GM12865 (cell line): Measurements from ENCODE around the gene ASCL2.

ENCODE experiments used
- DNase-seq: peaks from one replicate; pipeline ENCODE4 v3.0.0; 2010; ENCODE audit warnings: low read depth
- H3K4me3 ChIP-seq: 2 replicates; pipeline ENCODE4 v1.5.1; 2011; ENCODE audit warnings: mild to moderate bottlenecking, low read depth, low read length, control low read depth
- CTCF ChIP-seq: IDR thresholded peaks from 2 replicates; pipeline ENCODE4 v1.5.1; 2011; ENCODE audit warnings: low read length, control low read depth, low read depth, inconsistent platforms; ENCODE audit not compliant: insufficient read depth; ENCODE audit errors: missing control alignments

Gene ASCL2

GRCh38 chr11:2270322-2271076 is at the start of gene ASCL2:
Gene ASCL2, minus strand, starts transcription at chr11:2270588. Its CDS starts 256 bp downstream, at chr11:2270332.
- no peak for TF ChIP-seq CTCF
- no peak within 1 kb of the TSS for H3K4me3 ChIP-seq
- DNase-seq, result no peak

- no peak for TF ChIP-seq CTCF
- no peak overlapping the region for H3K4me3 ChIP-seq
- DNase-seq, result no peak
Measured at GRCh38 chr11:2319791-2320472, 49.5 kb upstream of the ASCL2 start.

DNA sequence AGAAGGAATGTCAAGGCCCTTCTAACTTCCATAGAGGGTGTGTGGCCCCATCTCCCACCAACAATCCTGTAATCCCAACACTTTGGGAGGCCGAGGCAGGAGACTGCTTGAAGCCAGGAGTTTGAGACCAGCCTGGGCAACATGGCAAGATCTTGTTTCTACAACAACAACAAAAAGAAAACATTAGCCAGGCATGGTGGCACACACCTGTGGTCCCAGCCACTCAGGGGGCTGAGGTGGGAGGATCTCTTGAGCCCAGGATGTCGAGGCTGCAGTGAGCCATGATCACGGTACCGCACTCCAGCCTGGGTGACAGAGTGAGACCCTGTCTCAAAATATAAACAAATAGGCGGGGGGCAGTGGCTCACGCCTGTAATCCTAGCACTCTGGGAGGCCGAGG is 48.3 kb upstream of the ASCL2 start:
- no peak for TF ChIP-seq CTCF
- DNase-seq, result no peak

GRCh38 chr11:2318123-2318522 is 47.7 kb upstream of the ASCL2 start:
- no peak for DNase-seq
- H3K4me3 ChIP-seq, result no peak overlapping the region
- TF ChIP-seq CTCF, result no peak

More for the DNA sequence above, 48.3 kb upstream of the ASCL2 start:
- H3K4me3 ChIP-seq, result no peak overlapping the region

GRCh38 chr11:2317354-2318050 is 47.1 kb upstream of the ASCL2 start:
- H3K4me3 ChIP-seq, result no peak overlapping the region
- DNase-seq, result no peak
- TF ChIP-seq CTCF, result no peak

DNA sequence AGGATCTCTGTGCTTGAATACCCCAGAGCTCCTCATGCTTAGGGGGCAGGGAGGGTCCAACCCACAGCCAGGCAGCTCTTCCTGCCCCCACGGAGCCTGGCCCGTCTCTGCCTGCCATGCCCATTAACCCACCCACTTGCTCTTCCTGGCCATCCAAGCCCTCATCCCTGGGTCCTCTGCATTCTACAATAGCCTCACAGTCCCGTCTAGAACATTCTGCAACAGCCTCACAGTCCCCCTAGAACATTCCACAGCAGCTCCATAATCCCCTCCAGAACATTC is 46.5 kb upstream of the ASCL2 start:
- no peak for TF ChIP-seq CTCF
- H3K4me3 ChIP-seq, result no peak overlapping the region
- DNase-seq, result no peak
